CD14-positive monocyte (primary cell): ENCODE measurements around the gene GPR75. TPM values are rescaled to one million over a fixed set of nuclear protein-coding genes. Genes with fewer than 3 reads are reported as not detected.

Source experiments
- DNase-seq, 3 donors: peaks; one replicate each; pipeline ENCODE4 v3.0.0-alpha.2; 2011 to 2022
- H2AFZ ChIP-seq: 2 replicates; pipeline ENCODE4 v1.6.0; 2012; ENCODE audit warnings: mild to moderate bottlenecking, low read depth, low read length, inconsistent platforms; ENCODE audit not compliant: insufficient read depth, poor library complexity, severe bottlenecking
- H3K27ac ChIP-seq, 2 donors: 1 replicate in 1 of 2; 2 replicates in 1 of 2; pipeline ENCODE4 v1.5.1; 2012 to 2013; ENCODE audit warnings: low read length in 2 of 2, control low read depth in 1 of 2, inconsistent platforms in 1 of 2, low read depth in 1 of 2, mild to moderate bottlenecking in 1 of 2
- H3K27me3 ChIP-seq, 2 donors: one replicate each; pipeline versions ENCODE4 v1.6.0 to v1.6.1; 2011 to 2013; ENCODE audit warnings: low read length in 2 of 2; ENCODE audit not compliant: control insufficient read depth in 2 of 2, insufficient read depth in 2 of 2
- H3K36me3 ChIP-seq, 2 donors: replicated peaks in 1 of 2; 1 replicate in 1 of 2; 2 replicates in 1 of 2; pipeline versions ENCODE4 v1.5.1 to v1.6.1; 2012 to 2013; ENCODE audit warnings: low read length in 2 of 2, control low read depth in 1 of 2, inconsistent platforms in 1 of 2, mild to moderate bottlenecking in 1 of 2; ENCODE audit not compliant: insufficient read depth in 2 of 2, control insufficient read depth in 1 of 2
- H3K4me1 ChIP-seq, 2 donors: 1 replicate in 1 of 2; 2 replicates in 1 of 2; pipeline versions ENCODE4 v1.5.1 to v1.6.1; 2012 to 2013; ENCODE audit warnings: low read length in 2 of 2, control low read depth in 1 of 2, inconsistent platforms in 1 of 2, mild to moderate bottlenecking in 1 of 2, moderate library complexity in 1 of 2; ENCODE audit not compliant: insufficient read depth in 2 of 2, control insufficient read depth in 1 of 2
- H3K4me2 ChIP-seq: replicated peaks from 2 replicates; pipeline ENCODE3; 2012; ENCODE audit warnings: low read length, moderate library complexity, mild to moderate bottlenecking; ENCODE audit not compliant: poor library complexity, severe bottlenecking; ENCODE audit errors: extremely low read depth
- H3K4me3 ChIP-seq, 3 experiments: fragments of 200-600 bp in 1 of 3; sonication (generic) in 1 of 3; replicated peaks in 1 of 3; 1 replicate in 2 of 3; 2 replicates in 1 of 3; pipeline ENCODE4 v1.5.1; 2011 to 2013; ENCODE audit warnings: low read length in 3 of 3, mild to moderate bottlenecking in 3 of 3, control low read depth in 2 of 3, low read depth in 2 of 3, inconsistent platforms in 1 of 3, moderate library complexity in 1 of 3
- H3K79me2 ChIP-seq: 2 replicates; pipeline ENCODE4 v1.6.0; 2012; ENCODE audit warnings: mild to moderate bottlenecking, control low read depth, inconsistent platforms, low read length, moderate library complexity; ENCODE audit not compliant: insufficient read depth
- H3K9ac ChIP-seq: 2 replicates; pipeline ENCODE4 v1.6.0; 2017; ENCODE audit warnings: low read length, mild to moderate bottlenecking; ENCODE audit not compliant: insufficient read depth, poor library complexity, severe bottlenecking
- H3K9me3 ChIP-seq, 2 donors: replicated peaks in 1 of 2; 1 replicate in 1 of 2; 2 replicates in 1 of 2; pipeline versions ENCODE4 v1.5.1 to v1.6.1; 2012 to 2013; ENCODE audit warnings: low read length in 2 of 2, control low read depth in 1 of 2; ENCODE audit not compliant: control insufficient read depth in 1 of 2, insufficient read depth in 1 of 2
- H4K20me1 ChIP-seq: 2 replicates; pipeline ENCODE4 v1.6.0; 2012; ENCODE audit warnings: mild to moderate bottlenecking, low read length, control low read depth, moderate library complexity; ENCODE audit not compliant: insufficient read depth
- H3K27ac Mint-ChIP-seq, 7 donors: one replicate each; pipeline ENCODE4 v1.8.0; 2020; ENCODE audit warnings: mild to moderate bottlenecking in 7 of 7, mixed read lengths in 7 of 7, moderate library complexity in 6 of 7, inconsistent platforms in 2 of 7
- H3K27me3 Mint-ChIP-seq, 3 donors: one replicate each; pipeline ENCODE4 v1.8.0; 2021 to 2022; ENCODE audit warnings: low read depth in 3 of 3, mild to moderate bottlenecking in 3 of 3, mixed read lengths in 3 of 3, moderate library complexity in 3 of 3, inconsistent platforms in 1 of 3
- H3K36me3 Mint-ChIP-seq, 2 donors: one replicate each; pipeline ENCODE4 v1.8.0; 2020; ENCODE audit warnings: mixed read lengths in 2 of 2, inconsistent platforms in 1 of 2, mild to moderate bottlenecking in 1 of 2
- H3K4me1 Mint-ChIP-seq: one replicate; pipeline ENCODE4 v1.8.0; 2020; ENCODE audit warnings: mild to moderate bottlenecking, mixed read lengths
- H3K4me3 Mint-ChIP-seq, 2 donors: one replicate each; pipeline ENCODE4 v1.8.0; 2020; ENCODE audit warnings: mild to moderate bottlenecking in 2 of 2, mixed read lengths in 2 of 2, moderate library complexity in 1 of 2
- H3K9me3 Mint-ChIP-seq, 7 donors: one replicate each; pipeline ENCODE4 v1.8.0; 2020 to 2022; ENCODE audit warnings: mixed read lengths in 7 of 7, mild to moderate bottlenecking in 6 of 7, moderate library complexity in 6 of 7, inconsistent platforms in 2 of 7
- WGBS: methylation state at CpG from one replicate; pipeline ENCODE4 v1.1.5; 2013; ENCODE audit warnings: missing lambda C conversion rate; ENCODE audit not compliant: insufficient coverage; 5-methylcytosine and 5-hydroxymethylcytosine counted together
- intact Hi-C, 2 donors: fragments of 100-400 bp; cut with micrococcal nuclease; formaldehyde crosslinking; loops; one replicate each; pipeline versions ENCODE4 v1.15.0 to v1.15.1; 2023
- polyA plus RNA-seq, 3 donors: library from polyadenylated mRNA; depleted of rRNA in 1 of 3; unstranded in 2 of 3; stranded (reverse) in 1 of 3; fragments of 300-500 nt in 2 of 3; fragments of >200 nt in 1 of 3; fragmentation: Illumina TruSeq in 2 of 3; gene quantifications; 1 replicate in 2 of 3; 2 replicates in 1 of 3; pipeline ENCODE4 v1.2.3, GENCODE V29; 2012 to 2021
- TF ChIP-seq, protein P1 (sequence below): fragments of 200-600 bp; IDR thresholded peaks from one replicate; pipeline ENCODE4 v1.8.0; 2022; ENCODE audit warnings: antibody characterized with exemption, mild to moderate bottlenecking

Gene GPR75
- polyA plus RNA-seq, 3 donors, result 2.2 TPM; not detected in 2

GRCh38 chr2:53905396-53905795 lies 45.6 kb upstream of the GPR75 start:
- H2AFZ ChIP-seq, result no peak overlapping the region
- Mint-ChIP-seq H3K4me3 (no peak overlapping the region), H3K27me3 (no peaks in the 10 kb centered on the region), H3K9me3 (peaks cover 0 to under 1% (median 0%) of the 10 kb centered on the region in 7 donors), H3K27ac (no peak overlapping the region), H3K4me1 (no peaks in the 10 kb centered on the region), H3K36me3 (peaks cover 67 to 83% of the 10 kb centered on the region in 2 donors)
- H3K4me1 ChIP-seq, result no peaks in the 10 kb centered on the region
- no peak for DNase-seq
- no peak overlapping the region for H3K27ac ChIP-seq
- no peaks in the 10 kb centered on the region for H3K27me3 ChIP-seq
- H4K20me1 ChIP-seq, result no peaks in the 10 kb centered on the region
- no peak overlapping the region for H3K4me3 ChIP-seq
- H3K9ac ChIP-seq, result no peak overlapping the region
- WGBS, result 92% methylated on average over 3 of the region's 9 CpGs
- peaks cover 79 to 96% of the 10 kb centered on the region in 2 donors for H3K36me3 ChIP-seq
- H3K4me2 ChIP-seq, result no peak overlapping the region
- intact Hi-C loops, result no loop called here
- H3K9me3 ChIP-seq, result no peaks in the 10 kb centered on the region
- H3K79me2 ChIP-seq, result no peaks in the 10 kb centered on the region
- TF ChIP-seq, protein P1, sequence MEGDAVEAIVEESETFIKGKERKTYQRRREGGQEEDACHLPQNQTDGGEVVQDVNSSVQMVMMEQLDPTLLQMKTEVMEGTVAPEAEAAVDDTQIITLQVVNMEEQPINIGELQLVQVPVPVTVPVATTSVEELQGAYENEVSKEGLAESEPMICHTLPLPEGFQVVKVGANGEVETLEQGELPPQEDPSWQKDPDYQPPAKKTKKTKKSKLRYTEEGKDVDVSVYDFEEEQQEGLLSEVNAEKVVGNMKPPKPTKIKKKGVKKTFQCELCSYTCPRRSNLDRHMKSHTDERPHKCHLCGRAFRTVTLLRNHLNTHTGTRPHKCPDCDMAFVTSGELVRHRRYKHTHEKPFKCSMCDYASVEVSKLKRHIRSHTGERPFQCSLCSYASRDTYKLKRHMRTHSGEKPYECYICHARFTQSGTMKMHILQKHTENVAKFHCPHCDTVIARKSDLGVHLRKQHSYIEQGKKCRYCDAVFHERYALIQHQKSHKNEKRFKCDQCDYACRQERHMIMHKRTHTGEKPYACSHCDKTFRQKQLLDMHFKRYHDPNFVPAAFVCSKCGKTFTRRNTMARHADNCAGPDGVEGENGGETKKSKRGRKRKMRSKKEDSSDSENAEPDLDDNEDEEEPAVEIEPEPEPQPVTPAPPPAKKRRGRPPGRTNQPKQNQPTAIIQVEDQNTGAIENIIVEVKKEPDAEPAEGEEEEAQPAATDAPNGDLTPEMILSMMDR, result no peak

DNA sequence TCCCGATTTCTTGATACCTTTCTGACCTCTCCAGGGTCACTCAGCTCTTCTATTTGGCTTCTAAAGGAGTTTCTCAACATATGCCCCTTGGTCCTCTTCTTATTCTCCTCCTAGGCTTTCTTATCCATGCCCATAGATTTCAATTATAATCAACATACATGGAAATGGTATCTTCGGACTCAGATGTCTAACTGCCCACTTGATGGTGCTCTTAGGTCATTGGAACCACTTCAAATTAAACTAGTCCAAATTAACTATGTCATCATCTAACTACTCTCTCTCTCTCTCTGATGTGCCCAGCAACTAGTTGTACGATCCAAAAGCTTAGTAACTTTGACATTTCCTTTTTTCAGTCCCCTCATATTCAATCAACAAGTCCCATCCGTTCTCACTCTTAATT lies 43.2 kb upstream of the GPR75 start:
- TF ChIP-seq, protein P1, result no peak
- no peaks in the 10 kb centered on the region for H3K27me3 ChIP-seq
- H3K27ac Mint-ChIP-seq, result no peak overlapping the region

More for the DNA sequence above, 43.2 kb upstream of the GPR75 start:
- Histone ChIP-seq H3K79me2 (no peaks in the 10 kb centered on the region), H3K36me3 (peaks cover 86 to 100% of the 10 kb centered on the region in 2 donors), H3K9me3 (no peaks in the 10 kb centered on the region), H3K4me1 (no peaks in the 10 kb centered on the region), H3K27ac (no peak overlapping the region), H3K4me2 (no peak overlapping the region), H2AFZ (no peak overlapping the region), H3K4me3 (no peak overlapping the region), H4K20me1 (no peaks in the 10 kb centered on the region), H3K9ac (no peak overlapping the region)
- no peaks in the 10 kb centered on the region for H3K27me3 Mint-ChIP-seq
- no peak for DNase-seq
- intact Hi-C loops, result no loop called here
- H3K4me1 Mint-ChIP-seq, result no peaks in the 10 kb centered on the region
- WGBS, result 87% methylated on average over 3 of the region's 4 CpGs
- no peaks in the 10 kb centered on the region for H3K9me3 Mint-ChIP-seq
- no peak overlapping the region for H3K4me3 Mint-ChIP-seq
- H3K36me3 Mint-ChIP-seq, result peaks cover 69 to 88% of the 10 kb centered on the region in 2 donors
